Keratinocyte (primary cell): ENCODE data around the gene CXorf66.

Experiments
- EZH2 ChIP-seq: IDR thresholded peaks from one replicate; pipeline ENCODE4 v1.6.1; 2012; ENCODE audit warnings: inconsistent platforms, mild to moderate bottlenecking, low read length, moderate library complexity
- TF ChIP-seq, protein P1 (sequence below), 3 experiments: IDR thresholded peaks in 1 of 3; conservative IDR thresholded peaks in 1 of 3; optimal IDR thresholded peaks in 1 of 3; 2 replicates in 2 of 3; 3 replicates in 1 of 3; pipeline versions ENCODE3 to v1.5.1; 2011; ENCODE audit warnings: low read length in 3 of 3, mild to moderate bottlenecking in 3 of 3, moderate library complexity in 2 of 3, control low read depth in 1 of 3, inconsistent platforms in 1 of 3; ENCODE audit not compliant: insufficient read depth in 2 of 3; ENCODE audit errors: extremely low read depth in 1 of 3

DNA sequence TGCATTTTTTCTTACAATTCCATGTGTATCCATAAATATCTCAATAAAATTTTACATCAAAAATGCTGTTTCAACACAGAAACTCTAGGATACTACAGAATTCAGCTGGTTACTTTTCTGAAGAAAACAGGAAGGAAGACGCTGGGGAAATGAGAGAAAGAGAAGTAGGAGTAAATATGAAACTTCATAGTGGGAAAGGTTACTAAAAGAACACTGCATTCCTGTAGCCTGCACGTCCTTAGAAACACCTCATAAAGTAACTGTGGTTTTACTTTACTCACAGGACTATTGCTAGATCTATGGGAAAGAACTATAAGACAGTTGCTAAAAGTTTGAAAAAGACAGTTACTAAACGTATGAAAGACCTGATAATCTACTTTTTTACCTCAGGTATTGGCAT lies 55.6 kb downstream of the CXorf66 start:
- TF ChIP-seq, protein P1, sequence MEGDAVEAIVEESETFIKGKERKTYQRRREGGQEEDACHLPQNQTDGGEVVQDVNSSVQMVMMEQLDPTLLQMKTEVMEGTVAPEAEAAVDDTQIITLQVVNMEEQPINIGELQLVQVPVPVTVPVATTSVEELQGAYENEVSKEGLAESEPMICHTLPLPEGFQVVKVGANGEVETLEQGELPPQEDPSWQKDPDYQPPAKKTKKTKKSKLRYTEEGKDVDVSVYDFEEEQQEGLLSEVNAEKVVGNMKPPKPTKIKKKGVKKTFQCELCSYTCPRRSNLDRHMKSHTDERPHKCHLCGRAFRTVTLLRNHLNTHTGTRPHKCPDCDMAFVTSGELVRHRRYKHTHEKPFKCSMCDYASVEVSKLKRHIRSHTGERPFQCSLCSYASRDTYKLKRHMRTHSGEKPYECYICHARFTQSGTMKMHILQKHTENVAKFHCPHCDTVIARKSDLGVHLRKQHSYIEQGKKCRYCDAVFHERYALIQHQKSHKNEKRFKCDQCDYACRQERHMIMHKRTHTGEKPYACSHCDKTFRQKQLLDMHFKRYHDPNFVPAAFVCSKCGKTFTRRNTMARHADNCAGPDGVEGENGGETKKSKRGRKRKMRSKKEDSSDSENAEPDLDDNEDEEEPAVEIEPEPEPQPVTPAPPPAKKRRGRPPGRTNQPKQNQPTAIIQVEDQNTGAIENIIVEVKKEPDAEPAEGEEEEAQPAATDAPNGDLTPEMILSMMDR (optimal IDR thresholded peaks at IDR 0.05 in 1 of 3, IDR thresholded peaks at IDR 0.05 in 1 of 3, conservative IDR thresholded peaks at IDR 0.05 in 1 of 3; ENCODE audit: extremely low read depth in 1 of 3, insufficient read depth in 2 of 3, low read length in 3 of 3), result no peak
- TF ChIP-seq EZH2, result no peak
